GM19372 (cell line): Measurements from ENCODE around the gene PURB.
"Not testable (repeated sequence)": the region's sequence is repeated elsewhere in the genome, so short reads cannot be mapped to it uniquely, and the experiment has no call there.

Experiments used
- ATAC-seq: cut with Tn5 transposase; IDR thresholded peaks from one replicate; pipeline ENCODE4 v1.9.1; 2021; ENCODE audit warnings: mild to moderate bottlenecking, low read depth, moderate library complexity; ENCODE audit not compliant: unreplicated experiment

PURB gene

GRCh38 chr7:44893710-44894234, 8.4 kb upstream of the PURB start:
- no peak for ATAC-seq

- ATAC-seq = no peak
These were observed 6.5 kb upstream of the PURB start for GRCh38 chr7:44891791-44892190.

DNA sequence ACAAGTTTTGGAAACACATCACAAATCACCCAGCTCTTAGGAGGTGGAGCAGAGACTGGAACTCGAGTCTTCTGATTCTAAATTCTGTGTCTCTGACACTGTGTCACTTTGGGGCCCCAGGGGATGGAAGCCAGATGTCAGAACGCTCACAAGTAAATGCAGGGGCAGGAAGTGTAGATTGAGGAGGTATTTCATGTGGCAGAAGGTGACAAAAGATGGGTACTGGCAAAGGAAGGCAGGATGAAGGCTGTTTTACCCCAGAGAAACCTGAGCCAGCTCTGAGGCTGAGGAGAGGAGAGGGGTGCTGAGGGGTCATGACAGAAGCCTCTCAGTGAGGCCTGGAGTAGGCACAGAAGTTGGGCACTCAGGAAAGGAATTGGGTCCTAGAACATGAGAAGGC, 6.0 kb upstream of the PURB start:
- no peak for ATAC-seq

DNA sequence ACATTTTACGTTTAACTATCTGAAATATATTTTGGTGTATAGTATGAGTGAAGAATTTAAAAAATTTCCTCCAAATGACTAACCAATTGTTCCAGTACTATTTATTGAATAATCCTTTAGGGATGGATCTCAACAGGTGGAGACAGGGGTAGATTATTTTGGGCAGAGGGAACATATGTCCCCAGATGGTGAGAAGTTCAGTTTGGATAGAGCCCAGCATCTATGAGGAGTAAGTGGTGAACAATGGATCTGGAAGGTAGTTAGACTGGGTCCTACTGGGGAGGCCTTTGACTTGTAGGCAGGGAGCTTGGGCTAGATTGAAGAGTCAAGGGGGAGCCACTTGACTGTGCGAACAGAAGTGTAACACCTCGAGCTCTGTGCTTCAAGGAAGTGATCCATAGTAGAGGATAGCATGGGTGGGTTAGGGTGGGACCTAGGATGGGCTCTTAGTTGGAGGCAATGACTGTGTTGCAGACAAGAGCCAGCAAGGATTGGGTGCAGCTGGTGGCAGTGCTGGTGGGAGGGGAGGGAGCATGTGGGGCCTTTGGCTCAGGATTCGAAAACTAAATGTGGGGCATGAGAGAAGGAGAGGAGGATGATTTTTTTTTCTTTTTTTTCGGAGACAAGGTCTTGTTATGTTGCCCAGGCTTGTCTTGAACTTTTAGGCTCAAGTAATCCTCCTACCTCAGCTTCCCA, 3.9 kb upstream of the PURB start:
- ATAC-seq = no peak

DNA sequence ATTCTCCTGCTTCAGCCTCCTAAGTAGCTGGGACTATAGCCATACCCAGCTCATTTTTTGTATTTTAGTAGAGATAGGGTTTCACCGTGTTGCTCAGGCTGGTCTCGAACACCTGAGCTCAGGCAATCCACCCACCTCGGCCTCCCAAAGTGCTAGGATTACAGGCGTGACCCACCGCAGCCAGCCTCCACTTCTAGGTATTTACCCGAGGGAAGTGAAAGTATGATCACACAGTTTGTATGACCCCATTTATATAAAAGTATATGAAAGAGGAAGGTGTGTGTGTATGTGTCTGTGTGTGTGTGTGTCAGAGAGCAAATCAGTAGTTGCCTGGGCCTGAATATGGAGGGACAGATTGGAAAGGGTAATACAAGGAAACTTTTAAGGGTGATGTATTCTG, 2.0 kb upstream of the PURB start:
- ATAC-seq = no peak

- peak; percentile 18 for ATAC-seq
These were observed 523 bp downstream of the PURB start for GRCh38 chr7:44884621-44885393.

DNA sequence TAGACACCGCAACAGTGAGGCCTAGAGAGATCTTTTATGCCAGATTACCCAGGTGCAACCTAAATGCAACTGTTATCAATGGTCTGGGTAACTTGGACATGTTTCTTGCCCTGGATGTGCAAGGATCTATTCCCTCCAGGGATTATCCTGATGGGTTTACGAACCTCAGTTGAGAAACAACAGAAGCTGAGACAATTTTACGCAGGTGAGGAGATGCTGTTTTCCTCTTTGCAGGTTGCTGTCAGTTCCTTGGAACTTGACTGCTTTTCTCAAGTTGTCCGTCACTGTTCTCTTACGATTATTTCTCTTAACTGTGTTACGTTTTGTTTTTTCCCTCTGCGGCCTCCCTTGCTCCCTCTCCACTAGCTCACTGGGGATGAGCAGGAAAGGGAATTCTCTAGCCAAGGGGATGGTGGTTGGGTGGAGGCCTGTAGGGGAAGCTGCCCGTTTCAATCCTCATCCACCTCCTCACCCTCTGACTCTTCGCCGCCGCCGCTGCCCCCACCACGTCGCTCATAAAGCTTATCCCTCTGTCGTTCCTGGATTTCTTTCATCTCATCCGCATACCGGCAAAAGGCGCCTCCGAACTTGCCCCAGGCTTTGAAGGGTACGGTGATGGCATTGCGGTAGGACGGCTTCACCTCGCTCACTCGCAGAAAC, 1.2 kb downstream of the PURB start:
- no peak for ATAC-seq

DNA sequence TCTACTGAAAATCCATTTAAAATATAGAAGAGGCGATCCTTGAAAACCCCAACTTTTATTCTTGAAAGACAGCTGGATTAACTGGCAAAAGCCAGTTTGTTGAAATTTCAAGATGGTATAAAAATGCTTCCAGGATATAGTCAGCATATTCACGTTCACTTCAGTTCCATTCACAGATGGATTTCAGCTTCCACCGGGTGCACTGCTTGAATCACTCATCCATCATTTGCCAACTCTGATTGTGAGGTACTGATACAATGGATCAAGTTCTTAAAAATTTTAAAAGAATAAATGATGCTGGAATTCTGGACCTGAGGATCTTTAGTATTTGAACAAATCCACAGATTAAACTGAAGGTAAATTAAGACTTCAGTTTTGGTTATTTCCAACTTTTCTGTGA, 2.4 kb downstream of the PURB start:
- no peak for ATAC-seq

DNA sequence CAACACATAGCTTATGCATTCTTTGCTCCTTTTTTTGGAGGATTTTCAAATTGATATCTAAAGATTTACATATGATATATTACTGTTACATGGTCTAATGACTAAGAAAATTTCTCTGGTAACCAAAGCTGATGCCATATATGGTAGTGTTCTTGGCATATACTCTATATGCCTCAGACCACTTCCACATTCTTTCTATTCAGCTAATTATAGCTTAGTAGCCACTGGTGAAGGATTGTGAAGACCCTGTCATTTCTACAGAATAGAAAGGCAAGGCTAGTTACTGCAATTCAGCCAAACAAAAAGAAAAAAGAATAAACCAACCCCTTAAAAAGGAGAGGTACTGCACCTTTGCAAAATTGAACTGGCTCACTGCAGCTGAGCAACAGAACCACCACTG, 3.7 kb downstream of the PURB start:
- ATAC-seq = no peak

- no peak for ATAC-seq
These were observed 4.2 kb downstream of the PURB start for GRCh38 chr7:44881066-44881600.

GRCh38 chr7:44880317-44881018, 4.9 kb downstream of the PURB start:
- no peak for ATAC-seq

GRCh38 chr7:44876393-44876792, 8.9 kb downstream of the PURB start:
- no peak for ATAC-seq

DNA sequence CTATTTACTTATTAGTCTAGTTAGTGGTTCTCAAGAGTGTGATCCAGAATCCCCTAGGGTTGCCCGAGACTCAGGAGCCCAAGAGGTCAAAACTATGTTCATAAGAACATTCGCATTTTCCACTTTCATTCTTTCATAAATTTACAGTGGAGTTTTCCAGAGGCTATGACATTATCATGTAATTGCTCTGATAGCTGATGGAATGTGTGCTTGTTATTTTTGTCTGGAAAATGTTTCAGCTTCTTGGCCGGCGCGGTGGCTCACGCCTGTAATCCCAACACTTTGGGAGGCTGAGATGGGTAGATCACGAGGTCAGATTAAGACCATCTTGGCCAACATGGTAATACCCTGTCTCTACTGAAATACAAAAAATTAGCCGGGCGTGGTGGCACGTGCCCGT, 10.1 kb downstream of the PURB start:
- no peak for ATAC-seq

GRCh38 chr7:44872787-44873186, 12.5 kb downstream of the PURB start:
- no peak for ATAC-seq

GRCh38 chr7:44871918-44872317, 13.4 kb downstream of the PURB start:
- not testable (repeated sequence) for ATAC-seq

DNA sequence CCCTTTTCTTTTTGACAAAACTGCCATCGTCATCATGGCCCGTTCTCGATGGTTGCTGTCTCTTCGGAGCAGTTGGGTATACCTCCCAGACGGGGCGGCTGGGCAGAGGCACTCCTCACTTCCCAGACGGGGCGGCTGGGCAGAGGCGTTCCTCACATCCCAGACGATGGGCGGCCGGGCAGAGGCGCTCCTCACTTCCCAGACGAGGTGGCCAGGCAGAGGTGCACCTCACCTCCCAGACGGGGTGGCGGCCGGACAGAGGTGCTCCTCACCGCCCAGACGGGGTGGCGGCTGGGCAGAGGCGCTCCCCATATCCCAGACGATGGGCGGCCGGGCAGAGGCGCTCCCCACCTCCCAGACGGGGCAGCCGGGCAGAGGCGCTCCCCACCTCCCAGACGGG, 14.6 kb downstream of the PURB start:
- ATAC-seq = not testable (repeated sequence)

DNA sequence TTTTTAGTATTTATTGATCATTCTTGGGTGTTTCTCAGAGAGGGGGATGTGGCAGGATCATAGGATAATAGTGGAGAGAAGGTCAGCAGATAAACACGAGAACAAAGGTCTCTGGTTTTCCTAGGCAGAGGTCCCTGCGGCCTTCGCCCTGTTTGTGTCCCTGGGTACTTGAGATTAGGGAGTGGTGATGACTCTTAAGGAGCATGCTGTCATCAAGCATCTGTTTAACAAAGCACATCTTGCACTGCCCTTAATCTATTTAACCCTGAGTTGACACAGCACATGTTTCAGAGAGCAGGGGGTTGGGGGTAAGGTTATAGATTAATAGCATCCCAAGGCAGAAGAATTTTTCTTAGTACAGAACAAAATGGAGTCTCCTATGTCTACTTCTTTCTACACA, 15.0 kb downstream of the PURB start:
- not testable (repeated sequence) for ATAC-seq

- no peak for ATAC-seq
These were observed 18.0 kb downstream of the PURB start for GRCh38 chr7:44867073-44867995.

DNA sequence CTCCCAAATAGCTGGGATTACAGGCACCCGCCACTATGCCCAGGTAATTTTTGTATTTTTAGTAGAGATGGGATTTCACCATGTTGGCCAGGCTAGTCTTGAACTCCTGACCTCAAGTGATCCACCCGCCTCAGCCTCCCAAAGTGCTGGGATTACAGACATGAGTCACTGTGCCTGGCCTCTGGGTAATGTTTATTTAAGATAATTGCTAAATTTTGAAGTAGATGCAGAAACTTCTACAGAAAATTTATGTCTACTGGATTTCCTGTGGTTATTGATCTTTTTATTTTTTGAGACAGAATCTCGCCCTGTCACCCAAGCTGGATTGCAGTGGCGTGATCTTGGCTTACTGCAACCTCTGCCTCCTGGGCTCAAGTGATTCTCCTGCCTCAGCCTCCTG, 23.4 kb downstream of the PURB start:
- ATAC-seq = not testable (repeated sequence)
